CD1c-positive myeloid dendritic cell (primary cell): ENCODE data around the gene TPGS2.
"Not testable (repeated sequence)": the region's sequence is repeated elsewhere in the genome, so short reads cannot be mapped to it uniquely, and the experiment has no call there.

Experiments used
- DNase-seq: peaks from one replicate; pipeline ENCODE4 v3.0.0-alpha.2; 2016; ENCODE audit errors: extremely low spot score

TPGS2 gene

GRCh38 chr18:36828630-36829361 is at the start of gene TPGS2, which contains the start of gene KIAA1328:
Gene TPGS2 (minus strand): TSS chr18:36829002. CDS start chr18:36828767, 235 bp downstream.
Gene KIAA1328 (plus strand): TSS chr18:36829127. CDS start chr18:36829139, 12 bp downstream.
- peak; percentile 93 for DNase-seq

- not testable (repeated sequence) for DNase-seq
Measured at GRCh38 chr18:36873826-36874225, 45.0 kb upstream of the TPGS2 start.

- no peak for DNase-seq
Measured at GRCh38 chr18:36872329-36872728, 43.5 kb upstream of the TPGS2 start.

GRCh38 chr18:36871801-36872200 is 43.0 kb upstream of the TPGS2 start:
- DNase-seq: no peak

GRCh38 chr18:36867056-36867455 is 38.3 kb upstream of the TPGS2 start:
- DNase-seq: no peak

- no peak for DNase-seq
Measured at GRCh38 chr18:36862182-36862581, 33.4 kb upstream of the TPGS2 start.

- no peak for DNase-seq
Measured at GRCh38 chr18:36856815-36857214, 28.0 kb upstream of the TPGS2 start.

- DNase-seq: no peak
Measured at GRCh38 chr18:36851202-36851590, 22.4 kb upstream of the TPGS2 start.

GRCh38 chr18:36850527-36851201 is 21.9 kb upstream of the TPGS2 start:
- no peak for DNase-seq

GRCh38 chr18:36849288-36850006 is 20.6 kb upstream of the TPGS2 start:
- no peak for DNase-seq

- DNase-seq: no peak
Measured at GRCh38 chr18:36848609-36849008, 19.8 kb upstream of the TPGS2 start.

GRCh38 chr18:36843784-36844183 is 15.0 kb upstream of the TPGS2 start:
- no peak for DNase-seq

GRCh38 chr18:36843199-36843598 is 14.4 kb upstream of the TPGS2 start:
- no peak for DNase-seq

- DNase-seq: no peak
Measured at GRCh38 chr18:36839835-36840234, 11.0 kb upstream of the TPGS2 start.

- no peak for DNase-seq
Measured at GRCh38 chr18:36835927-36836326, 7.1 kb upstream of the TPGS2 start.

- no peak for DNase-seq
Measured at GRCh38 chr18:36833120-36833519, 4.3 kb upstream of the TPGS2 start.

- DNase-seq: no peak
Measured at GRCh38 chr18:36831139-36831538, 2.3 kb upstream of the TPGS2 start.

GRCh38 chr18:36830158-36830495 is 1.3 kb upstream of the TPGS2 start:
- DNase-seq: no peak

- no peak for DNase-seq
Measured at GRCh38 chr18:36829362-36830157, 758 bp upstream of the TPGS2 start.

GRCh38 chr18:36828157-36828629 is 609 bp downstream of the TPGS2 start:
- DNase-seq: peak; percentile 25

GRCh38 chr18:36826556-36826955 is 2.2 kb downstream of the TPGS2 start:
- DNase-seq: no peak

- DNase-seq: no peak
Measured at GRCh38 chr18:36825526-36825925, 3.3 kb downstream of the TPGS2 start.
